ENCODE results near the gene CYTH1. TPM values are rescaled to one million over a fixed set of nuclear protein-coding genes. Genes with fewer than 3 reads are reported as not detected.

The CYTH1 gene
- total RNA-seq, 1 experiment from 2014 or later, result 9.6 TPM

DNA sequence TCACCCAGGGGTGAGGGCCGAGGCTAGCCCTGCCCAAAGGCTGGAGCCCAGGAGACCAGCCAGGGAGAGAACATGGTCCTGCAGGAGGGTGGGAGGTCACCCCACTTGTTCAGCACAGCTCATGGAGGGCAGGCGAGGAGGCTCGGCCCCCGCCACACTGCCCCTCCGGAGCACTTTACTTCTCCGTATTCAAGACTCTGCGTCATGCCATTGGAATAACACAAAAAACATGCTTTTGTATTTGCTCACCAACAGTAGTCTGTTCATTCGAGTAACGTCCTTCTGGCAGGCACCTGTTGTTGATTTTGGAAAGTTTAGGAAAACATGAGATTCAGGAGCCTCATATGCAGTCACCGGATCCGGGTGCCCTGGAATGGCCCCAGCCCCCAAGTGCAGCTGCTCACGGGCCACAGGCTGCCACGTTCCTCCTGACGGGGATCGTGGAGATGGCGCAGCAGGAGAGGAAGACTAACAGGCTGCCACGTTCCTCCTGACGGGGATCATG, 123.7 kb downstream of the CYTH1 start:
- H2AFZ ChIP-seq (ENCODE audit: low read length), result no peak overlapping the region
- H3K9me3 ChIP-seq (ENCODE audit: low read length), result no peaks in the 10 kb centered on the region
- no peak overlapping the region for H3K4me2 ChIP-seq (ENCODE audit: low read depth, low read length, poor library complexity, severe bottlenecking)
- no peak overlapping the region for H3K9ac ChIP-seq (ENCODE audit: low read length)
- no peaks in the 10 kb centered on the region for H3K79me2 ChIP-seq (ENCODE audit: low read length)
- no peaks in the 10 kb centered on the region for H3K36me3 ChIP-seq (ENCODE audit: insufficient read depth, low read length)
- no peak overlapping the region for H3K4me3 ChIP-seq (ENCODE audit: low read length)
- no peaks in the 10 kb centered on the region for H4K20me1 ChIP-seq (ENCODE audit: insufficient read depth, low read depth, low read length)
- no peaks in the 10 kb centered on the region for H3K4me1 ChIP-seq (ENCODE audit: low read length)
- no peak for DNase-seq
- H3K27ac ChIP-seq (ENCODE audit: low read length), result no peak overlapping the region
- H3K9me2 ChIP-seq (replicated peaks; ENCODE audit: insufficient read depth, low read length), result no peaks in the 10 kb centered on the region
- no peaks in the 10 kb centered on the region for H3K27me3 ChIP-seq (ENCODE audit: low read length)

DNA sequence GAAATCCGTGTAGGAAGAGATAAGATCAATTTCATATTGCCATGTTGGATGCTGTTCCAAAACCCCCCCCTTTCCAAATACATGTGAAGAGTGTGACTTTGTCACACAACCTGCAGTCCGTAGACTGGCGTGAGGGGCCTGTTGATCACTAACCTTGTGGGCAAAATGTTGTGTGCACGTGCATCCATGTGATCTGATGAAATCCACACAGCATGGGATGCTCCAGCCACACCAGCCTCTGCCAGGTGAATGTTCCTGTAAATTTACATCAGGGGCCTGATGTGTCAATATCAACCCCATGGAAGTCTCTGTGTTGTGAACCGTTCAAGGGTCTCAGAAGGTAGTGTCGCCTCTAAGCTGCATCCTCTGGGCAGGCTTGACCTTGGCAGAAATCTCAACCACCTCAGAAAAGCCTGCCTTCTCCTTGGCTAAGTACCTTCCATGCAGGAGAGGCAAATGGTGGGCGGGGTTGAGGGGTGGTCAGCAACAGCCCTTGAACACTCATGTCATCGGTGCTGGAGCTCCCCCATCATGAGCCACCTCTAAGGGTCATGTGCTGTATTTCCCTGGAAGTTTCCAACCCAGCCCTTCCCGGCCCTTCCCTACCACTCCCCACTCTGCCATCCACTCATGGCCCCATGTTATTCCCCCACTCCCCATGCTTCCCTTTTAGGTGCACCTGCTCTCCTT, 126.7 kb downstream of the CYTH1 start:
- H3K9me3 ChIP-seq (ENCODE audit: low read length), result no peaks in the 10 kb centered on the region
- H3K79me2 ChIP-seq (ENCODE audit: low read length), result no peaks in the 10 kb centered on the region
- H3K4me3 ChIP-seq (ENCODE audit: low read length), result no peak overlapping the region
- no peaks in the 10 kb centered on the region for H3K9me2 ChIP-seq (replicated peaks; ENCODE audit: insufficient read depth, low read length)
- no peaks in the 10 kb centered on the region for H3K27me3 ChIP-seq (ENCODE audit: low read length)
- no peaks in the 10 kb centered on the region for H3K36me3 ChIP-seq (ENCODE audit: insufficient read depth, low read length)
- H2AFZ ChIP-seq (ENCODE audit: low read length), result no peak overlapping the region
- H3K9ac ChIP-seq (ENCODE audit: low read length), result no peak overlapping the region
- H4K20me1 ChIP-seq (ENCODE audit: insufficient read depth, low read depth, low read length), result no peaks in the 10 kb centered on the region
- no peak overlapping the region for H3K4me2 ChIP-seq (ENCODE audit: low read depth, low read length, poor library complexity, severe bottlenecking)
- no peak overlapping the region for H3K27ac ChIP-seq (ENCODE audit: low read length)
- DNase-seq, result no peak
- no peaks in the 10 kb centered on the region for H3K4me1 ChIP-seq (ENCODE audit: low read length)

DNA sequence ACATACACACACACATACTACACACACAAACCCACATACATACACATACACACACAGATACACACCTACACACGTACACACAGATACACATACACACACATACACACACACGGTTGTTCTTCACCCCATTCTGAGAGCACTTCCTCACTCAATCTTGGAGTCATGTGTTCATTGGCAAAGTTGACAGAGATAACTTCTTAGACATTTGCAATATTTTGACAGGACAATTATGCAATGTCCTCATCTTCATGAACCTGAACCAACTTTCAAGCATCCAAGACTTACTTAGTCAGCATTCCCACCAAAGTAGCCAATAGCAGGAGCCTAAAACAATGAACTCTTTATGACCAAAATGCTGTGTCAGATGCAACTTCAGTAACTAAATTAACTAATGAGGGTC, 127.7 kb downstream of the CYTH1 start:
- Histone ChIP-seq H3K4me2 (ENCODE audit: low read depth, low read length, poor library complexity, severe bottlenecking) (no peak overlapping the region), H3K4me1 (ENCODE audit: low read length) (no peaks in the 10 kb centered on the region), H3K4me3 (ENCODE audit: low read length) (no peak overlapping the region), H3K27me3 (ENCODE audit: low read length) (no peaks in the 10 kb centered on the region), H2AFZ (ENCODE audit: low read length) (no peak overlapping the region), H4K20me1 (ENCODE audit: insufficient read depth, low read depth, low read length) (no peaks in the 10 kb centered on the region), H3K27ac (ENCODE audit: low read length) (no peak overlapping the region), H3K79me2 (ENCODE audit: low read length) (no peaks in the 10 kb centered on the region), H3K9me2 (replicated peaks; ENCODE audit: insufficient read depth, low read length) (no peaks in the 10 kb centered on the region), H3K36me3 (ENCODE audit: insufficient read depth, low read length) (no peaks in the 10 kb centered on the region), H3K9me3 (ENCODE audit: low read length) (no peaks in the 10 kb centered on the region), H3K9ac (ENCODE audit: low read length) (no peak overlapping the region)
- no peak for DNase-seq

DNA sequence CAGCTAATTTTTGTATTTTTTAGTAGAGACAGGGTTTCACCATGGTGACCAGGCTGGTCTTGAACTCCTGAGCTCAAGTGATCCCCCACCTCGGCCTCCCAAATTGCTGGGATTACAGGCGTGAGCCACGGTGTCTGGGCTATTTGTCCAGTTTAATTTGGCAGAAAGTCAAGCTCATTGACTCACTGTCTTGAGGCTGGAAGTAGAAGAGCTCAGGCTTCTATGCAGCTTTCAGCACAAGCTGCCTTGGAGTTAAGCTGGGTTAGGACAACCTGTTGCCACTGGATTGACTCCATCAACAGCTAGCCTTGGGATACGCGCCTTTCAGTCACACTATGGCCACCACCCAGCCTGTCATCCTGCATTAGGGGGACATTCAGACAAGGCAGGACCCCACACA, 128.7 kb downstream of the CYTH1 start:
- Histone ChIP-seq H2AFZ (ENCODE audit: low read length) (no peak overlapping the region), H3K27ac (ENCODE audit: low read length) (no peak overlapping the region), H3K9ac (ENCODE audit: low read length) (no peak overlapping the region)

DNA sequence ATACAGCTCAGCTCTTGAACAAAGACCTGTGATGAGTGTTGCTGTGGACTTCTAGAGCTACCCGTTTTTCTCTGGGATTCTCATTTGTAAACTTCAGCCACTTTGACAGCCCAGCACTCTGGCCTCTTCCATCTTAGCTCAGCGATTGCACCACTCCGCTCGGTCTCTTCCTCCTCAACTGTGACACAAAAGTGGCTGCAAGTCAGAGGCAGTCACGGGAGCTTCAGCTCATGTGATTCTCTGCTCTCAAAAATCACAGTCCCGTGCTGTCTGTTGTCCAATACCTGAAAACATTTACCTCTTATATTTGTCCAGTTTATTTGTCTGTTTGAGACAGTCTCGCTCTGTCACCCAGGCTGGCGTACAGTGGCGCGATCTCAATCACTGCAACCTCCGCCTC, 129.2 kb downstream of the CYTH1 start:
- Histone ChIP-seq H3K9ac (ENCODE audit: low read length) (no peak overlapping the region), H2AFZ (ENCODE audit: low read length) (no peak overlapping the region), H3K27me3 (ENCODE audit: low read length) (no peaks in the 10 kb centered on the region), H3K79me2 (ENCODE audit: low read length) (no peaks in the 10 kb centered on the region), H3K4me1 (ENCODE audit: low read length) (no peaks in the 10 kb centered on the region), H3K4me3 (ENCODE audit: low read length) (no peak overlapping the region), H3K9me3 (ENCODE audit: low read length) (no peaks in the 10 kb centered on the region), H4K20me1 (ENCODE audit: insufficient read depth, low read depth, low read length) (no peaks in the 10 kb centered on the region), H3K4me2 (ENCODE audit: low read depth, low read length, poor library complexity, severe bottlenecking) (no peak overlapping the region), H3K9me2 (replicated peaks; ENCODE audit: insufficient read depth, low read length) (no peaks in the 10 kb centered on the region), H3K27ac (ENCODE audit: low read length) (no peak overlapping the region), H3K36me3 (ENCODE audit: insufficient read depth, low read length) (no peaks in the 10 kb centered on the region)
- DNase-seq, result no peak

More for the DNA sequence above, 128.7 kb downstream of the CYTH1 start:
- Histone ChIP-seq H4K20me1 (ENCODE audit: insufficient read depth, low read depth, low read length) (no peaks in the 10 kb centered on the region), H3K9me2 (replicated peaks; ENCODE audit: insufficient read depth, low read length) (no peaks in the 10 kb centered on the region), H3K36me3 (ENCODE audit: insufficient read depth, low read length) (no peaks in the 10 kb centered on the region), H3K4me2 (ENCODE audit: low read depth, low read length, poor library complexity, severe bottlenecking) (no peak overlapping the region), H3K4me3 (ENCODE audit: low read length) (no peak overlapping the region), H3K79me2 (ENCODE audit: low read length) (no peaks in the 10 kb centered on the region), H3K9me3 (ENCODE audit: low read length) (no peaks in the 10 kb centered on the region), H3K27me3 (ENCODE audit: low read length) (no peaks in the 10 kb centered on the region), H3K4me1 (ENCODE audit: low read length) (no peaks in the 10 kb centered on the region)
- no peak for DNase-seq

DNA sequence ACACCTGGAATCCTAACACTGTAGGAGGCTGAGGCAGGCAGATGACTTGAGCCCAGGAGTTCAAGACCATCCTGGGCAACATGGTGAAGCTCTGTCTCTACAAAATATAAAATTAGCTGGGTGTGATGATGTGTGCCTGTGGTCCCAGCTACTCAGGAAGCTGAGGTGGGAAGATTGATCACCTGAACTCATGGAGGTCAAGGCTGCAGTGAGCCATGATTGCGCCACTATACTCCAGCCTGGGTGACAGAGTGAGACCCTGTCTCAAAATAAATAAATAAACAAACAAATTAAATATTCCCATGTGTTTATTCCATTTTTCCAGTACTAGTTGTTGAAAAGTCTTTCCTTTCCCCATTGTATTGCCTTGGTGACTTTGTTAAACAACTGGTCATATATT, 130.0 kb downstream of the CYTH1 start:
- H3K4me1 ChIP-seq (ENCODE audit: low read length), result no peaks in the 10 kb centered on the region
- no peak overlapping the region for H3K9ac ChIP-seq (ENCODE audit: low read length)
- no peaks in the 10 kb centered on the region for H3K79me2 ChIP-seq (ENCODE audit: low read length)
- H3K9me2 ChIP-seq (replicated peaks; ENCODE audit: insufficient read depth, low read length), result no peaks in the 10 kb centered on the region
- H3K4me2 ChIP-seq (ENCODE audit: low read depth, low read length, poor library complexity, severe bottlenecking), result no peak overlapping the region
- H3K27ac ChIP-seq (ENCODE audit: low read length), result no peak overlapping the region
- H3K36me3 ChIP-seq (ENCODE audit: insufficient read depth, low read length), result no peaks in the 10 kb centered on the region
- H2AFZ ChIP-seq (ENCODE audit: low read length), result no peak overlapping the region
- H3K27me3 ChIP-seq (ENCODE audit: low read length), result no peaks in the 10 kb centered on the region
- H4K20me1 ChIP-seq (ENCODE audit: insufficient read depth, low read depth, low read length), result no peaks in the 10 kb centered on the region
- no peaks in the 10 kb centered on the region for H3K9me3 ChIP-seq (ENCODE audit: low read length)
- H3K4me3 ChIP-seq (ENCODE audit: low read length), result no peak overlapping the region
- no peak for DNase-seq

DNA sequence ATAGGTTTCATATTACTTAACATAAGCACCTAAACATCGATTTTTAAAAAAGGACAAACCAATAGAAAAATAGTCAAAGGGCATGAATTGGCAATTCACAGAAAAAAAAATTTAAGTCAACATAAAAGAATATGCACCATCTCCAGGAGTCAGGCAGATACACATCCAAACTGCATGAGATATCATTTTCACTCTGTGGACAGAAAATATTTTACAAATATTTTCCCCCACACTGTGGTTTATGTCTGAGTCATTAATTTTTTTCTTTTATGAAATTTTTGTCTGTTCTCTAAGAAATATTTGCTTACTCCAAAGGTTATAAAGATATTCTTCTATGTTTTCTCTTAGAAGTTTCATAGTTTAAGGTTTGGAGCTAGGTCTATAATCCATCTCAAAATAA, 130.5 kb downstream of the CYTH1 start:
- Histone ChIP-seq H3K9me2 (replicated peaks; ENCODE audit: insufficient read depth, low read length) (no peaks in the 10 kb centered on the region), H3K9me3 (ENCODE audit: low read length) (no peaks in the 10 kb centered on the region), H3K9ac (ENCODE audit: low read length) (no peak overlapping the region), H3K27ac (ENCODE audit: low read length) (no peak overlapping the region), H3K4me3 (ENCODE audit: low read length) (no peak overlapping the region), H2AFZ (ENCODE audit: low read length) (no peak overlapping the region), H3K36me3 (ENCODE audit: insufficient read depth, low read length) (no peaks in the 10 kb centered on the region), H3K4me2 (ENCODE audit: low read depth, low read length, poor library complexity, severe bottlenecking) (no peak overlapping the region), H3K27me3 (ENCODE audit: low read length) (no peaks in the 10 kb centered on the region), H3K4me1 (ENCODE audit: low read length) (no peaks in the 10 kb centered on the region), H3K79me2 (ENCODE audit: low read length) (no peaks in the 10 kb centered on the region), H4K20me1 (ENCODE audit: insufficient read depth, low read depth, low read length) (no peaks in the 10 kb centered on the region)
- no peak for DNase-seq

DNA sequence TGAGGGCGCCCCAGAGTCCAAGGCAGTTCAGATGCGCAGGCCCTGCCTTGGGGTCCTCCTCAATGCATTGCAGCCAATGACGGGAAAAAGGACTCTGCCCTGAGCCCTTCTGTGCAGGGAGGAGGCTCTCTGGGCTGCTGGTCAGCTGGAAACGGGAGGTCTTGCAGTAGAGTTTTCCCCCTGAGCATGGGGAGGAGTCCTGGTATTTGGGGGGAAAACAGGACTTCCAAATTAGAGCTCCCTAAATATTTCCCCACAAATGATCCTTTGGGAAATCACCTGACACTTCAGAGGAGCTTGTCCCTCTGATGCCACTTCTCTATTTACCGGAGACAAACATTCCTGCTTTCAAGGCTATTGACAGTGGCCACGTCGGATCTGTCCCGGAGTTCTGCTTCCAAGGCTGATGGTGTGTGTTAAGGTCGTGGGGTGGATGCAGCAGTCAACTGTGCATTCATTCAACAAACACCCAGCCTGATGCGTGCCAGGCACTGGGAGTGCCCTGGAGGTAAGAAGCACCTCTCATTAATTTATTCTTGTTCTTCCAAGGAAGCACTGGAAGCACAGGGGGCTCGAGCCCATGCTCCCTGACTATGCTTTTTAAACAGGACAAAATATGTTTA, 131.9 kb downstream of the CYTH1 start:
- Histone ChIP-seq H3K4me1 (ENCODE audit: low read length) (peaks cover 4% of the 10 kb centered on the region; the same call in 1 of the 2 replicates), H4K20me1 (ENCODE audit: insufficient read depth, low read depth, low read length) (no peaks in the 10 kb centered on the region), H3K27me3 (ENCODE audit: low read length) (no peaks in the 10 kb centered on the region), H3K9me2 (replicated peaks; ENCODE audit: insufficient read depth, low read length) (no peaks in the 10 kb centered on the region), H3K79me2 (ENCODE audit: low read length) (no peaks in the 10 kb centered on the region), H3K27ac (ENCODE audit: low read length) (no peak overlapping the region), H2AFZ (ENCODE audit: low read length) (no peak overlapping the region), H3K4me2 (ENCODE audit: low read depth, low read length, poor library complexity, severe bottlenecking) (no peak overlapping the region), H3K36me3 (ENCODE audit: insufficient read depth, low read length) (no peaks in the 10 kb centered on the region), H3K9ac (ENCODE audit: low read length) (no peak overlapping the region), H3K9me3 (ENCODE audit: low read length) (no peaks in the 10 kb centered on the region), H3K4me3 (ENCODE audit: low read length) (no peak overlapping the region)
- no peak for DNase-seq

All from Karpas-422 (cell line).